GM13976 (cell line): ENCODE data around the gene CUEDC1.
"Not testable (repeated sequence)": the region's sequence is repeated elsewhere in the genome, so short reads cannot be mapped to it uniquely, and the experiment has no call there.

Experiments used
- DNase-seq: peaks from one replicate; pipeline ENCODE4 v3.0.0; 2012; ENCODE audit warnings: low spot score
- CTCF ChIP-seq: IDR thresholded peaks from 2 replicates; pipeline ENCODE4 v1.5.1; 2012; ENCODE audit warnings: borderline replicate concordance, mild to moderate bottlenecking; ENCODE audit not compliant: insufficient read depth; ENCODE audit errors: extremely low read depth, missing control alignments, control extremely low read depth
- in situ Hi-C: fragments of 300-500 bp; cut with MboI; formaldehyde crosslinking; loops from one replicate; pipeline ENCODE4 v1.12.0; 2022; ENCODE audit warnings: low sequenced_read_pairs, mixed read lengths, inconsistent platforms; ENCODE audit not compliant: unreplicated experiment

CUEDC1 gene

DNA sequence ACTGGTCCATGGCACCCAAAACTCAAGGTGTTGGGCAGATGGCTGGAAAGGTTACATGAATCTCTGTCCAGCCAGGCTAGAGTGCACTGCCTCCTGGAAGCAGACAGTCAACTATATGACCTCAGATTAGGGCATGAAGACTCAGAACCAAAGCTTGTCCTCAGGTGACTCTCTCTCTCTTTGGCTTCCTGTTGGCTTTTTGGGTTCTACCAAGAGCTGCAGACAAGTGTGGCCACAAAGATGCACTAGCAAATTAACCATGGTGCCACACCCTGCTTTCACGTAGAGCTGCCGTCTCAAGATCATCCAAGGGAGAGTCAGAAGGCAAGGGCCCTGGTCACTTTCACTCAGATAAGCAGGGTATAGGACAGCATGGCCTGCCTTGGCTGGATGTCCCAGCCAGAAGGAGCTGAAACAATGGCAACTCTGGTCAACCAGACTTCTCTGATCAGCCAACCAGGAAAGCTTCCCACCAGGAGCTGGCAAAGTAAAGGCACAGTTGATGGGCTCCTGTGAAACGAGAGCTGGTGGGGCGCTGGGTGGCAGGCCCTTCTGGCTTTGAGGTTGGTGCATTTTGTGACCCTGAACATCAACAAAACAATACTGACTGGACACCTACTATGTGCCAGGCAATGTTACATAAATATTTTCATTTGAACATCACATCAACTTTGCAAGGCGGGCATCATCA is 31.9 kb downstream of the CUEDC1 start:
- no peak for DNase-seq
- no peak for TF ChIP-seq CTCF
- in situ Hi-C loops, result no loop called here

GRCh38 chr17:57922745-57923144 is 32.5 kb downstream of the CUEDC1 start:
- in situ Hi-C loops, DNase-seq: not testable (repeated sequence)

- in situ Hi-C loops, result no loop called here
- no peak for DNase-seq
- no peak for TF ChIP-seq CTCF
Measured at GRCh38 chr17:57920916-57921703, 34.1 kb downstream of the CUEDC1 start.

- in situ Hi-C loops, result no loop called here
Measured at GRCh38 chr17:57919918-57920317, 35.3 kb downstream of the CUEDC1 start.

GRCh38 chr17:57918017-57918895 is 37.0 kb downstream of the CUEDC1 start:
- in situ Hi-C loops, result no loop called here
- no peak for TF ChIP-seq CTCF
- no peak for DNase-seq

More at GRCh38 chr17:57919918-57920317, 35.3 kb downstream of the CUEDC1 start:
- no peak for TF ChIP-seq CTCF
- no peak for DNase-seq

GRCh38 chr17:57916925-57917858 is 38.0 kb downstream of the CUEDC1 start:
- peak; percentile 23 for TF ChIP-seq CTCF
- no peak for DNase-seq
- in situ Hi-C loops, result no loop called here
